Sciatic nerve (tissue), 2 donors: ENCODE measurements around the gene LPP. TPM values are rescaled to one million over a fixed set of nuclear protein-coding genes. Genes with fewer than 3 reads are reported as not detected.

Experiments
- ATAC-seq: fragments of 200-7000 bp; cut with Tn5 transposase; one replicate; pipeline ENCODE4 v1.9.1; 2020; ENCODE audit warnings: mild to moderate bottlenecking, moderate library complexity
- DNase-seq: peaks from one replicate; pipeline ENCODE4 v3.0.0-alpha.2; 2020; ENCODE audit warnings: low spot score
- intact Hi-C: fragments of 100-400 bp; cut with DNase I; formaldehyde crosslinking; loops from one replicate; pipeline ENCODE4 v1.14.2; 2022
- total RNA-seq: library from RNA; stranded (reverse); fragmentation: NEBNext Ultra II Directional; extraction: Animal tissue kit (Norgen Biotek cat#: 25700); gene quantifications from one replicate; pipeline ENCODE4 v1.2.1, GENCODE V29; 2021
- donor health status: DM: no; HTN: no; CAD: no.
- donor health status: DM: no; HTN: no; CAD: no.

LPP gene
- total RNA-seq, 1 donor from 2014 or later = 231 TPM

DNA sequence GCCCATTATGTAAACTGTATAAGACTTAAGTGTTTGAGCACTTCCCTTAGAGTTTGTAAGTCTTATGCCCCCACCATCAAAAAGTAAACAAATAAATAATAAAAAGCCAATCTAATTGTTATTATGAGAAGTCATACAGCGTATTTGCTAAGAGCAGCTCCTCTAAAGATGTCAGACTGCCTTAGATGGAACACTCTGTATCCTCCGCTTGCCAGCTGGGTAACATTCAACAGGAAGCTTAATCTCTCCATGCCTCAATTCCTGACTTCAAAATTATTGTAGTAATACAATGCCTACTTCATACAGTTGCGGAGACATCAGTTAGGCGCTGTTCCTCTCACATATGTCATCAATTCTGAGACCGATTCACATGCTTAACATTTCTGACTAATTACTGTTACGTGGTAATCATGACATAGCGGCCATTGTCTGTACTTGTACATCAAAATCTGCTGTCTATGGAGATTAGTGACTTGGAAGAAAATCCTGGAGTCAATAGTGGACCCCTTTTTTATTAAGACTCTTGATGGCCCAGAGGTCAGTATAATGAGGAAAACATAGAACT, 417.7 kb downstream of the LPP start:
- no peak for DNase-seq
- intact Hi-C loops = no loop called here
- ATAC-seq = no peak

DNA sequence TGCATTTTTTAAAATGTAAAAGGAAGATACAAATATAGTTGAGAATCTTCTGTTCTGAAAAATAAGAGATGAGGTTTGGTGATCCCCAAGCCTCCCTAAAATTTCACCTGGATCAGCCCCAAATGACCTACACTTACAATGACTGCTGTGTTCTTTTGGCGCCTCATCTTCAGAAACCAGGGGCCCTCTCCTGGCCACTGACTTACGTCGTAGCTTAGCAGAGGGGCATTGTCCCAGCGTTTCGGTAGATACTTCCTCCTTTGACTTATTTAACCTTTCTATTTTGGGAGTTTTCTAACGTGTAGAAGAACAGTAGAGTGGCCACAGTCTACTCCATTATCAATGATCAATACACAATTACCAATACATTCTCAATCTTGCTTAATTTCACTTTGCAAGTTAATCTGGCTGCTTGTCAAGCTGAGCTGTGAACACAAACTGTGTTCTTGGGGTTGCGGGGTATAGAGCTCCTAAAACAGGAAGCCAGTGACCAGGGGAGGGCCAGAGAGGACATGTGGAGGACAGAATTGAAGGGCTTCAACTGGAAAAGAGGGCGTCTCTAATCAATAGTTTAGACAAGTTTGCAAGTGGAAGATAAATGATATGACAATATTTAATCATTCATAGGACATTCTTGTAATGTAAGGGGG, 419.5 kb downstream of the LPP start:
- no peak for ATAC-seq
- intact Hi-C loops = no loop called here
- DNase-seq = no peak

DNA sequence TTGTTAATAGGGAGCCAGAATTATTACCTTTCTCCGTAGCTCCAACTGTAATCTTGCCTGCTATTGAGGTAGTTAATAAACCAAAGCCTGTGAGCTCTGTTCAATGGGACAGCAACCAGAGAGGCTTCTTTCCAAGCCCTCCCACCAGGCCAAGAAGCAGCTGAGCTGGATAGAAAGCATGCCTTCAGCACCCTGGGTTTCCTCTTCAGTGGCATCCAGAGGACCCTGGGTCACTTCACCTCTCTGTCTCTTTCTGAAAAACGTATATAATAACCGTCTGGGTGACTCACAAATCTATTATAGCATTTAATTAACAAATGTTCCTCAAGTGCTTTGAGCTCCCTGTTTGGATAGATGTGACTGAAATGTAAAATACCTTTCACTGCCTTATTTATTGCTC, 420.0 kb downstream of the LPP start:
- ATAC-seq (no peak), DNase-seq (no peak)
- intact Hi-C loops = no loop called here

DNA sequence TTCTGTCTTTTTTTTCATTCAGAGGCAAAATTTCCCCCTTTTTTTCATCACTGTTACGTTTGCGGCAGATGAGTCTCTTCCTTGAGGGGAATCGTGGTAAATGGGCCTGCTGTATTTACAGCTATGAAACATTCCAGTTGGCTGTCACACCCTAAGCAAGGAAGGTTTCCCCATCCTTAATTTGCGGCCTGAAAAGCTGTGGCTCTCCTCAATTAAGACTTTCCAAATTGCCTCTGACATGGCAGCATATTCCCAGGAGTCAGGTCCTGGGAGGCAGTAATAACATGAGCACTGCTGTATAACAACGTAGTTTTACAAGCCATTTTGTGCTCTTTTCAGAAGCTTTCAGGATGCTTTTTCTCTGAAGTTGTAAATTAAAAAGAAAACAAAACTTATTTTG, 420.9 kb downstream of the LPP start:
- DNase-seq (no peak), ATAC-seq (no peak)
- intact Hi-C loops = no loop called here

DNA sequence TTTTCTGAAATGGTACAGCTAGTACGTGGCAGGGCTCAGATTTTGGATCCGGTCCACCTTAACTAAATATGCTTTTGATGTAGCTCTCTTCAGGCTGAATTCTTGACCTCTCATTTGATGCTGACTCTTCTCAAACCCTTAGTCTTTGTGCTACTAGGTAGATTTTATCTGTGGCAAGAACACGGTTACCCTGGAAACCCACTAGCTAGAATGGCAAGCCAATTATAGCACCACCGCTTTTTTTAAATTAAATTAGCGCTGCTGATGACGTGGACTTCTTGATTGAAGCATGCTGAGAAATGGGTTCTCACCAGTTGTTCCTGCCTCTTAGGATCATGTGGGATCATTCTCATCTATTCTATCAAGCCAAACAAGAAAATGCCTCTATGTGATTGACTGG, 421.5 kb downstream of the LPP start:
- ATAC-seq (no peak), DNase-seq (no peak)
- intact Hi-C loops = no loop called here

DNA sequence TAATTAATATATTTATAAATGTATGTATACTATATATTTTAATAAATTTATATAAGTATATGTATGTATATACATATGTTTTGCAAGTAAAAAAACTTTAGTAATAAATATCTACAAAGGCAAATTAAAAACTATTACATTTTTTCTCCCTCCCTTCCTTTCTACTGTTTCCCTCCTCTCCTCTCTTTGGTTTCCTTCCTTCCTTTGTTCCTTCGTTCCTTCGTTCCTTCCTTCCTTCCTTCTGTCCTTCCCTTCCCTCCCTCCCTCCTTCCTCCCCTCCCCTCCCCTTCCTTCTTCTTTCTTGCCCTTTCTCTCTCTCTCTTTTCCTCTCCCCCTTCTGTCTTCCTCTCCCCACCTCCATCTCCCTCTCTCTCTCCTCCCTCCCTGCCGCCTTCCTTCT, 423.6 kb downstream of the LPP start:
- DNase-seq (no peak), ATAC-seq (no peak)
- intact Hi-C loops = no loop called here

DNA sequence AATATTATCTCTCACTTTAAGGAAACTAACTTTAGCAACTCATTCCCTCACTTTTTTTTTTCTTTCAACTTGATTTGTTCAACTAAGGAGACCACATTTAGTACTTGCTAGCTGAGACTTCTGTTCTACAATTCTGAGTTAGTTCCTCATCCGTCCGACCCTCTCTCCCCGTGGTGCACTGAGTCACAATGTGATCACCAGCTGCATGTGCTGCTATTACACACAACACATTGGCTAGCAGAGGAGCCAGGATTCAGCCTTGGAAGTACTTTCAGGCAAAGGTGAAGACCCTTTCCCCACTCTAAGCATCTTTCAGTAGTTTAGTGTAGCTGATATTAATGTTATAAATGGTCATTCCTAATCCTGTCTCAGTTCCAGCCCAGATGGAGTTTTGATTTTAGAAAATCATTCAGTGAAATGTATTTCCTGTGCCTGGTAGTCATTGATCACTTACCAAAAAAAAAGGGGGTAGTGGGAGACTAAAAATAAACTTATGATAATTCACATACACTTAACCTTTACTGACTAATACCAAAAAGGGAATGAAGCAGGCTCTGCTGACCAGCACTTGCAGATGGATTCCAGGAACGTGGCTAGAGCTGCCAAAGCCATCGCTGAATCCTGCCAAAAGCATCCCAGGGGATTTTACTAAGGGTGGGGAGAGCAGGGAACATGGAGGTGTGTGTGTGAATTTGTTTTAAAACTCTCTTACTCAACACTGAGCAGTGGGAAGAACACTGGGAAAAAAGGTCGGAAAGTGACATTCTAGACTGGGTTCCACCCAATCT, 424.8 kb downstream of the LPP start:
- intact Hi-C loops = no loop called here
- peak; percentile 81 for DNase-seq
- ATAC-seq = peak; percentile 95

DNA sequence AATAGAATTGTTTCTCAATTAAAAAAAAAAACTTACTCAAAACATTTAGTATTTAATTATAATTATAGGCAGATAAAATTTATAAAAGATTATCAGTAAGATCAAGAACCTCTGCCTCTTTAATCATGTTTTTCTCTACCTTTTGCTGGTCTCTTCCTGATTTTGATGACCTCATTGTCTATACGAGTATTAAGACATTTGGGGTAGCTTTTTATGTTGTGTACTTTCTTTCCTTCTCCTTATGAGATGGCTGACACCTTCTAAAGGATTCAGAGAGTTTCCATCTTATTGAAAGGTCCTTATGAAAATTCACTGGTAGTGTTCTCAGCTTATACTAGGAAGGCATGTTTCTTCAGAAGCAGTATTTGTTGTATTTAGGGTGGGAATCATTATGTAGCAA, 426.3 kb downstream of the LPP start:
- intact Hi-C loops = no loop called here
- DNase-seq (no peak), ATAC-seq (no peak)

DNA sequence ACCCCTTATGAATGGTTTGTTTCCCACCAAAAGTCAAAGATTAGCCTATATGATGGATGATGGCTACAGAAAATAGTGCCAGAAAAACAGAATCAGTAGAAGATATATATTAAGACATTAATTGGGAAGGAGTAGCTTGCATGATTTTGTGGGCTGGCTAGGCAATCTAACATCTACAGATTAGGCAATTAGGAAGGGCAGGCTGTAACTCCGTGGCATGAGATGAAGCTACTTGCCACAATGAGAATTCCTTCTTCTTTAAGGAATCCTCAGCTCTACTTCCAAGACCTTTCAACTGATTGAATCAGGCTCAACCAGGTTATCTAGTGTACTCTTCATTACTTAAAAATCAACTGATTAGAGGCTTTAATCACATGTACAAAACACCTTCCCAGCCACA, 426.7 kb downstream of the LPP start:
- ATAC-seq (no peak), DNase-seq (no peak)
- intact Hi-C loops = no loop called here

DNA sequence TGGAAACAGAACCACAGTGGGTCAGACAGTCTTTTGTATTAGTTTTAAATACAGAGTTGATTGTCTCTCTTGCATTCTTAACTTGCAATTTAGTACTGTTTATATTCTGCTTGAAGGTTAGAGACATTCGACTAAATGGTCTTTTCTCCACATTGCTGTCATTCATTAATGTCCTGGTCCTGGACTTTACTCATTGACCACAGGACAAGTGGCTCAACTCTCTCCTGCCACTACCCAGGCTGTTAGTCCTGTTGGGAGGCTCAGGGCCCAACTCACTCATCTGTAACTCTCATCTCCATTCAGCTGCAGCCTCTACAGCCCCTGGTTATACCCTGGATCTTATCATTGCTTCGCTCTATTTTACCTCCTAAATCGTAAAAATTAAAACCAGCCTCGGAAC, 427.4 kb downstream of the LPP start:
- ATAC-seq = no peak
- no peak for DNase-seq

DNA sequence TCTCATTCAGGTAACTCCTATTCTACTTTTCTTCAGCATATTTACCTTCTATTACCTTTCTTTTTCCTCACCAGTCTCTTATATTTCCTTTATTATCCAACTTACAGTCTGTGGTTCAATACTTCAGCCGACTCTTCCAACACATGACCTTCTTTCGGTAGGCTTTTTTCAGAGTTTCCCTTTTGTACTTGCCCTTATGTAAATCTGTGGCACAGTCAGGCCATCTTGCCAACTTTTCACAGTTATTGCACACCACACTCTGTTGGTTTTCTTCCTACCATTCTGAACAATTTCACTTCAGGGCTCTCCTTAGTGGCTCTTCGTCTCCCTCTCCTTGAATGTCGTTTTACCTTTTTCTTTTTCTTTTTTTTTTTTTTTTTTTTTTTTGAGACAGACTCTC, 427.8 kb downstream of the LPP start:
- intact Hi-C loops = no loop called here
- DNase-seq (no peak), ATAC-seq (no peak)

More for the DNA sequence above, 427.4 kb downstream of the LPP start:
- intact Hi-C loops = no loop called here

DNA sequence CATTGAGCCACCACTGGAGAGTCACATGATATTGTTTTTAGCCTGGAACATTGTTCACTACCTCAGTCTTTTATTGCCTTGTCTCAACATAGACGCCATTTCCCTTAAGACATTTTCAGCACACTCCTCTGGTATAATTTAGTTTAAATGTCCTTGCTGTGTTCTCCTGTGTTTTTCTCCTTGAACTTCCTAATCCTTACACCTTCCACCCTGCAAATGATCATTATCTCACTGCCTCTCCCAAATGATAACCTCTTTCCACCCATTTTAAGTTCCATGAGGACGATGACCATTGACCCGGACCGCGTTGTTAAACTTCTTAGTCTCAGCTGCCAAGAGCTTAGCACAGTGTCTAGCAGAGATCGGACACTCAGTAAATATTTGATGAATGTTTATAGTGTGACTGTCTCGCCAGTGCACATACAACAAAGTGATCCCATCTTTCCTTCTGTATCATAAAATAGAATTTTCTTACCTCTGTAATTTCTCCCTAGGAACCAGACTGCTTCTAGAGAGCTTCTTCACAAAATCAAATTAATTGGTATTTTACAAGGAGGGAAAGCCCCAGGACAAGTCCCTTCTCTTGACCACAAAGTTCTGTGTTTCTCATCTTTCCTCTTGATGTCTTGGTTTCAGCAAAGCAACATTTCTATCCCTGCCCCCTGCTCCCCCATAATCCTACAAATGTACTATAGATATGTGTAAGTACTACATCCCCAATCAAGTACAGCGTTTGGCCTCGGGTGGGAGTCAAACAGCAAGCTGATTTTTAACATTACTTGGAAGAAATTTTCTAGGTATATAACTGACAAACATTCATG, 429.6 kb downstream of the LPP start:
- DNase-seq = no peak
- no peak for ATAC-seq
- intact Hi-C loops = no loop called here

DNA sequence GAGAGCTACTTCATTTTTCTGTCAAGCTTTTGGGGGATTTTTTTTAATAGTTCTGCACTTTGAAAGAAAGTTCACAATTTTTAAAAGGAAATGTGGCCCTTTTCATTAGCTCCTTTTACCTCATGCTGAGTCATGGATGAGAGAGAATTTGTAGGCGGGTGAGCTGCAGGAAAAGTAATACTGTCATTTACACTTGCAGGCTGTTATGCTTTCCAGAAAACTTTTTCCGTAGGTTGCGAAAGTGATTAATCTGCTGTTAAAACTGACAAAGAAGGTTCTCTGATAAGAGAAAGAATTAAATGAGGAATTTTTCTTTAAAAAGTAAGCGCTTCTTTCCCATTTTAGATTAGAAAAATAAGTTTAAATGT, 430.2 kb downstream of the LPP start:
- DNase-seq = no peak
- intact Hi-C loops = no loop called here
- ATAC-seq = peak; percentile 73

DNA sequence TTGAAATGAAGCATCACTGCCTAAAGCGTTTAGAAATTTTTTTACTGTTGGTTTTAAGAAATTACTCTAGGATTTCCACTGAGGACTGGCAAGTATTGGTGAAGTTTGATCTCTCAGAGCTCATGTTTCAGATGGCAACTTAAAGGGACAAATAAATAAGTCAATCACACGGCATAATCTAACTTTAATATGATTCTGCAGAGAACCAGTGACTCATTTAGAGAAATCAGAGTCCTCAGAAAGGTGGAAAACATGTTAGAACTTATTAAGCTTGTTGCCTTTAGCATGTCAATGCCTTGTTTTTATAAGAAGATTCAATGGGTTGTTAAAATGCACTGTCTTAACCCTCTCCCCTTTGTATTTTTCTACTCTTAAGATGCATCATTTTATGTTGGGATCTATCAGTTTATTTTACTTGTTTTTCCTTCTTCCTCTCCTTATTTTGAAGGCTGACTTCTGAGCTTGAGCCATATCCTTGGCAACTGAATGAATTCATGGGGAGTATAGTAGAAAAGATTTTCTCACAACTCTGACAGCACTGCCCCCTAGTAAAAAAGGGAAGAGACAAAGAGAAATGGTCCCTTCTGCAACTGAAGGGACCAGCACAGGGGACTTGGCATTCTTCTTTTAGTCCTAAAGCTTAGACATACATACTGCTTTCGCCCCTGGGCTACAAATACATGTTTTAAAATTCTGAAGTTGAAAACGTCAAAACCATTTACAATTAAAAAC, 431.2 kb downstream of the LPP start:
- ATAC-seq = no peak
- intact Hi-C loops = no loop called here
- DNase-seq = no peak

DNA sequence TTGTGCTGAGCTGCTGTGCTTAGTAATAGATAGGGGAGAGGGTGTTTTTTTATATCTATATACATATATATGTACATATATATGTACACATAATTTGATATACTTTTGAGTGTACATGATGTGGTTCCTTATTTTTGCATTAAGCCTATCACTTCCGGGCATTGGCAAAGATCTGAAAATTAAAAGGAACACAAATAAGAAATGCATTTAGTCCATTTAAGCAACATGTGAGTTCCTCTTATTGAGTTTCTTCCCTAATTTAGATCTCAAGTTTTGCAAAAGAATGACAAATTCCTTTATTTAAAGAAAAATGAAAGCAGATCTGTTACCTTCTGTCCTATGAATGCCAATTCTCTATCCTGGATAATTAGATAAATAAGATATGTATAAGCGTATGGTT, 435.1 kb downstream of the LPP start:
- DNase-seq = no peak
- intact Hi-C loops = no loop called here
- no peak for ATAC-seq

DNA sequence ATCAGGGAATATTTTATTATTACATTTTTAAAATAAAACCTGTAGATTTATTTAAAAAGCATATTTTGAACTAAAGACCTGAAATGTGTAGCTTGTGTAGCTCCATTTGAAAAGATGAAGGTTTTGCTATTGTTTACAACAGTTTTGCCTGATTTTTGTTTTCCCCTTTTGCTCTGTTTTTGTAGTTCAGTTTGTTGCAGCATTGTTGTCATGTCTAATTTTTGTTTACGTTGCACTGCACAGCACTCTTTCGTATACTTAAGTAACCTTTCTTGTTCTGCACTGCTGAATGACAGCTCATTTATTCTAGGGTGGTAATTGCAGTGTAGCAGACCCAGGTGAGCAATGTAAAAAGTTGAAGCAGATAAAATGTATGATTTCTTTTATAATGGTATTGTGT, 435.8 kb downstream of the LPP start:
- ATAC-seq (no peak), DNase-seq (no peak)
- intact Hi-C loops = no loop called here

DNA sequence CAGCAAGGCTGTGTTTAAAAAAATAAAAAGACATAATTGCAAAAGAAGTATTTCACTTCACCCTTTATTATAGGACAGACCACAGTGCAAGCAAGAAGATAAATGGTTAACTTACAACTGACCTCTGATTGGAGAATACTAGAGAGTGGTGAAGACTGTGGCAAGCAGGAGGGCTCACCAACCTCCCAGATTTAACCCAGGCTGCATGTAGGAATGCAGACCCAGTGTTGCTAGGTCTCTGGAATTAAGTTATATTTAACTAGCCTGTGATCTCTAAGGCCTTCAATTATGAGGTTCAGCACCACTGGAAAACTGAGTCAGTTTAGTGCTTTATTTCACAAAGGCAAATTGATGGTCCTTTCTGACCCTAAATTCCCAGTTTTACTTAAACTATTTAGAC, 436.6 kb downstream of the LPP start:
- intact Hi-C loops = no loop called here
- no peak for ATAC-seq
- no peak for DNase-seq

DNA sequence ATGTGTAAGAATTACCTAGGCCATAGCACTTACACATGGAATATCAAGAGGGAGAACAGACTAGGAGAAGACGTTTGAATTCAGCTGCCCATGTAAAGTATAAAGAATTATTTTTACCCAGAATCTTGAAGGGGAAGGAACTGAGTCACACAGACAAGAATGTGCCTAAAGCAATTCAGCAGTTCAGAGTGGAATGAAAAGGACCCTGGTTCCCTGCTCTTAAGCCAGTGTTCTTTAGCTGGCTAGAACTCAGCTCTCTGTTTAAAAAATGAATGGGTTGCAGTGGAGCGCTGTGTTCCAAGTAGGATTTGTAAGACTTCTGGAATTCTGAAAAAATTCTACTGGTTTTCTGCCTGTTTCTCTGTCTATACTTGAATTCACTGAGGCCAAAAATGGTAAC, 440.2 kb downstream of the LPP start:
- intact Hi-C loops = no loop called here
- peak; percentile 64 for ATAC-seq

DNA sequence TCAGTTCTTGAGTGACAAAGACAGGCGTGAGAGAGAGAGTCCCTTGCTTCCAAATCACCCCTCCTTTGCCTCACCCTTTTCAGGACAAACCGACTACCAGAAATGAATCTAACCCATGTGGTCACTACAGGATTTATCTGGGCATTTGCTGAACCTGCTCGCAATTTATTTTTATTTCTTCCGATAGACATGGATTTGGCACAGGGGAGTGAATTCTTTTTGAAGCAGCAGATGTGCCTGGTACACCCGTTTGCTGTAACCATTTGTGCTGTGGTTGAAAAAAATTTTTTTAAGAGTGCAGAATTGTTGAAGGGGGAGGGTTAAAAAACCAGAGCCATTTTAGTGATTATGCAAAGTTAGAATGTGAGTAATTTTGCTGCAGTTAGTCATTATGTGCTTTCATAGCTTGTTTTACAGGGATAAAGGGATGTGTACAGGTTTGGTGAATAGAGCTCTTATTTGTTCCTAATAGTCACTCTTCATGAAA, 442.0 kb downstream of the LPP start:
- DNase-seq (no peak), ATAC-seq (no peak)
- intact Hi-C loops = no loop called here

More for the DNA sequence above, 440.2 kb downstream of the LPP start:
- no peak for DNase-seq
